ENCODE data around the gene TBX5. TPM values are rescaled to one million over a fixed set of nuclear protein-coding genes. Genes with fewer than 3 reads are reported as not detected.

Gene TBX5
- total and polyA plus RNA-seq, 9 of the 15 experiments (the other 6 are each of a cell fraction or from before 2014, with no cell fraction given), result not detected

GRCh38 chr12:114311974-114312373, 94.0 kb downstream of the TBX5 start:
- intact Hi-C loops (cut with micrococcal nuclease) (no loop called here), in situ Hi-C loops (cut with MboI) (no loop called here)
- H3K36me3 ChIP-seq (ENCODE audit: control insufficient read depth, insufficient read depth, low read length), result no peaks in the 10 kb centered on the region
- H3K27ac ChIP-seq (ENCODE audit: extremely low read depth, low read depth, low read length), result no peak overlapping the region
- no peak overlapping the region for H2AFZ ChIP-seq (ENCODE audit: low read depth, low read length)
- H3K79me2 ChIP-seq (ENCODE audit: control insufficient read depth, insufficient read depth, low read length), result no peaks in the 10 kb centered on the region
- no peak overlapping the region for H3K9ac ChIP-seq (ENCODE audit: insufficient read depth in 1 of 2, low read depth in 2 of 2, low read length in 2 of 2)
- H3K4me2 ChIP-seq (ENCODE audit: insufficient read depth, low read length), result no peak overlapping the region
- DNase-seq (ENCODE audit: extremely low read depth in 1 of 4, low spot score in 3 of 4) (no peak), ATAC-seq (no peak), FAIRE-seq (no peak)
- no TSS peak for BruUV-seq (replicated peaks)
- ChIA-PET POLR2A (interaction anchor here (0.8 to 1.2 kb wide), 3 partner anchors 9 to 19 kb away, joined by 3 read pairs; no protein-coding TSS in a partner anchor), CTCF (ENCODE audit: low intra/inter-chr PET ratio) (interaction anchor here (0.7 kb wide), 1 partner anchor 74 kb away, joined by 3 read pairs; no protein-coding TSS in a partner anchor)
- H4K20me1 ChIP-seq (replicated peaks; ENCODE audit: control insufficient read depth, insufficient read depth, low read length), result no peaks in the 10 kb centered on the region; the same call in 1 of the 2 replicates
- H3K9me3 ChIP-seq (replicated peaks; ENCODE audit: control insufficient read depth, insufficient read depth, low read depth, low read length), result no peaks in the 10 kb centered on the region
- H3K4me1 ChIP-seq (replicated peaks in 1 of 2; ENCODE audit: control insufficient read depth in 2 of 2, insufficient read depth in 2 of 2, low read length in 2 of 2), result no peaks in the 10 kb centered on the region
- no peak overlapping the region for H3K4me3 ChIP-seq
- WGBS (ENCODE audit: insufficient coverage, low coverage, missing lambda C conversion rate), result 0% methylated on average over 4 of the region's 4 CpGs
- H3K27me3 ChIP-seq (ENCODE audit: control insufficient read depth in 2 of 2, insufficient read depth in 2 of 2, low read length in 2 of 2), result peaks cover 0 to 15% of the 10 kb centered on the region in 2 experiments; a peak in 2 of 5 replicates
- no peaks in the 10 kb centered on the region for H3K9me1 ChIP-seq (ENCODE audit: control insufficient read depth, insufficient read depth, low read length)
- no peak for TF ChIP-seq ATF7 (IDR thresholded peaks at IDR 0.05)
- no peak for TF ChIP-seq ZBTB40 (IDR thresholded peaks at IDR 0.05)
- TF ChIP-seq ZBTB40 (CRISPR knock-in tag; IDR thresholded peaks at IDR 0.05), result no peak
- no peak for TF ChIP-seq PRPF4 (IDR thresholded peaks at IDR 0.05; ENCODE audit: insufficient read depth, low read depth, low read length, poor library complexity, severe bottlenecking)
- TF ChIP-seq ZNF274 (IDR thresholded peaks at IDR 0.05; ENCODE audit: borderline replicate concordance, low read depth, low read length), result no peak
- no peak for TF ChIP-seq SAFB2 (IDR thresholded peaks at IDR 0.05; ENCODE audit: borderline replicate concordance, low read depth, low read length, severe bottlenecking)
- no peak for TF ChIP-seq SREBF1 (IDR thresholded peaks at IDR 0.05; ENCODE audit: borderline replicate concordance, low read depth, low read length)
- TF ChIP-seq THAP12 (CRISPR knock-in tag; IDR thresholded peaks at IDR 0.05), result no peak
- no peak for TF ChIP-seq RBFOX2 (IDR thresholded peaks at IDR 0.05; ENCODE audit: low read depth, low read length)
